GM21825 (cell line): Measurements from ENCODE around the gene GLYAT.
A peak's percentile ranks its signal among the peaks of the same experiment; 100 is the strongest.
"Not testable (repeated sequence)": the region's sequence is repeated elsewhere in the genome, so short reads cannot be mapped to it uniquely, and the experiment has no call there.

Experiments used
- ATAC-seq: cut with Tn5 transposase; IDR thresholded peaks from one replicate; pipeline ENCODE4 v1.9.1; 2021; ENCODE audit warnings: mild to moderate bottlenecking, moderate library complexity; ENCODE audit not compliant: unreplicated experiment

GLYAT gene

DNA sequence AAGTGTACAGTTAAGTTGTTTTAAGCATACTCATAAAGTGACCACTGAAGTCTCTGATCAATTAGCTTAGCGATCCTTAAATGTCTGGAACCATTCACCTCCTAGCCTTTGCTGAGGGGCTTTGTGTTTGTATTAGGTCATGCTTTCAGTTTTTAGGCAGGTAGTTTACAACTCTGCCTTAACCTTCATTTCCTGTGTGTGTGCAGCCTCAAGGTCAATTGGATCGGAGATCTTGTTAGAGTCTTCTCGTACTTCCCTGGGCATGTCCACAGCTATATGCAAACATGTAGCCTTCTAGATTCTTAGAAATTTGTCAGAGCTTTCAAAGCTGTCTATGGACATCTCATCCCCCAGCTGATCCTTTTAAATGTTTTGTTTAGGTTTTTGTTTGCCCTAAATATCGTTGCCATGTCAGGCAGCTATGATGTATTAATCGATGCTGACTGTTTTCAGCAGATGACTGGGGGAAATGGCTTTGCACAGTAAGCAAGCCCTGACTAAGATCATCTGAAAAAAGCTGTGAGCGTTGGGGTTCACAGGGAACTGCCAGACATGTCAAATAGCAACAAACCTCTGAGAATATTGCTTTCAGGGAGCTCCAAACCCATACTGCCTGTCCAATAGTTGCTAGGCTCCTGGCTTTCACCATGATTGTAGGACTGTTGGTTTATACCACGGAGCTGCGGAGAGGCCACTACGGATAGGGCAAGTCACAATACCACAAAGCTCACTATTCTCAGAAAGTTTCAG lies 45.6 kb downstream of the GLYAT start:
- no peak for ATAC-seq

DNA sequence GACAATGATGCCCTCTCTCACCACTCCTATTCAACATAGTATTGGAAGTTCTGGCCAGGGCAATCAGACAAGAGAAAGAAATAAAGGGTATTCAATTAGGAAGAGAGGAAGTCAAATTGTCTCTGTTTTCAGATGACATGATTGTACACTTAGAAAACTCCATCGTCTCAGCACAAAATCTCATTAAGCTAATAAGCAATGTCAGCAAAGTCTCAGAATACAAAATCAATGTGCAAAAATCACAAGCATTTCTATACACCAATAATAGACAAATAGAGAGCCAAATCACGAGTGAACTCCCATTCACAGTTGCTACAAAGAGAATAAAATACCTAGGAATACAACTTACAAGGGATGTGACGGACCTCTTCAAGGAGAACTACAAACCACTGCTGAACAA lies 49.1 kb downstream of the GLYAT start:
- not testable (repeated sequence) for ATAC-seq

DNA sequence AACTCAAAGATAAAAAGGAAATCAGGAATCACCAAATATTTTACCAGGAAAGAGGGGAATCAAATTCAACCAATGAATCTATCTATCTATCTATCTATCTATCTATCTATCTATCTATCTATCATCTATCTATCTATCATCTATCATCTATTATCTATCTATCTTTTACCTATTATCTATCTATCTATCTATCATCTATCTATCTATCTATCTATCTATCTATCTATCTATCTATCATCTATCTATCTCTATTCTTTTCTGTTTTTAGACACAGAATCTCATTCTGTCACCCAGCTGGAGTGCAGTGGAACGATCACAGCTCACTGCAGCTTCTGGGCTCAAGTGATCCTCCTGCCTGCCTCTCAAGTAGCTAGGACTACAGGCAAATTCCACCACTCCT lies 54.2 kb downstream of the GLYAT start:
- ATAC-seq: not testable (repeated sequence)

DNA sequence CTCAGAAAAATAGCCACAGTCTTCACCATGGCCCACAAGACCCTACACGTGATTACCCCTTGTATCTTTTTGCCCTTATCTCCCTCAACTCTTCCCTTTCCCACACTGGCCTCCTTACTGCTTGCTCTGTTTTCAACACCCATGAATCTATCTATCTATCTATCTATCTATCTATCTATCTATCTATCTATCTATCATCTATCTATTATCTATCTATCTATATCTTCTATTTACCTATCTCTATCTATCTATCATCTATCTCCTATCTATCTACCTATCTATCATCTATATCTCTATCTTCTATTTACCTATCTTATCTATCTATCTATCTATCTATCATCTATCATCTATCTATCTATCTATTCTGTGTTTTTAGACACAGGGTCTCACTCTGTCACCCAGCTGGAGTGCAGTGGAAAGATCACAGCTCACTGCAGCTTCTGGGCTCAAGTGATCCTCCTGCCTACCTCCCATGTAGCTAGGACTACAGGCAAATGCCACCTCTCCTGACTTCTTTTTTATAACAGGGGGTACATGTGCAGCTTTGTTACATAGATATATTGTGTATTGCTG lies 55.1 kb downstream of the GLYAT start:
- ATAC-seq: no peak

DNA sequence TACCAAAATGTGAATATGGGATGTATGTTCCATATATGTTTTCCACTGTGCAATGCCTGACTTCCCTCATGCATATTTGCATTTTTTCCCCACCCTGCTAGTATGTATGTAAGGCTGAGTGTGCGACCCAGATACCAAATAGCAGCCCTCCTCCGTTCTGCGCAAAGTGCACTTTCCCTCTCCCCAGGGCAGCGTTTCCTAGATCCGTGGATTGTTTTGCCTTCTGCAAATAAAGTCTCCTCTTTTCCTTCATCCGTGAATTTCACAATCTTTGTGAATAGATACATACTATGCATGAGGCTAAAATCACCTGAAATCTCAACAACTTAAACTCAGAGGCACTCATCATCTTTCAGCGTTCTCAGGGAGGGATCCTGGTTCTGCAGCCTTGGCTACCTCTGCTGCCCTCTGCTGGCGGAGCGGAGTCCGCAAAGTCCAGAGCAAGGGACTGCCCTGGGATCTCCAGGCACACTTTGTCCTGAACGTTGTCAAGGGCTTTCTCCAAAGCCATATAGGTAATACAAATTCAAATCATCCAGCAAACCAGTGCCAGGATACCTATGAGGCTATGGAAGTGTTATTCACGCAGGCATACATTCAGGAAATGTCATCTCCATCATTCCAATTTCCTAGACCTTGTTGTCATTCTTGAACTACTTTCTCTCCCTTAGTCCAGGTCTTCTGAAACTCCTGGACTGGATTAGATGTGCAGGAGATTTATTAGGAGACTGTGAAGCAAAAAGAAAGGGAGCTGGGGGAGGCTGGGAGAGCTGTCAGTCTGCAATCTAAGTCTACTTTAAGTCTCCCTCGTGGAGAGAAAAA lies 56.2 kb downstream of the GLYAT start:
- peak; percentile 91 for ATAC-seq

DNA sequence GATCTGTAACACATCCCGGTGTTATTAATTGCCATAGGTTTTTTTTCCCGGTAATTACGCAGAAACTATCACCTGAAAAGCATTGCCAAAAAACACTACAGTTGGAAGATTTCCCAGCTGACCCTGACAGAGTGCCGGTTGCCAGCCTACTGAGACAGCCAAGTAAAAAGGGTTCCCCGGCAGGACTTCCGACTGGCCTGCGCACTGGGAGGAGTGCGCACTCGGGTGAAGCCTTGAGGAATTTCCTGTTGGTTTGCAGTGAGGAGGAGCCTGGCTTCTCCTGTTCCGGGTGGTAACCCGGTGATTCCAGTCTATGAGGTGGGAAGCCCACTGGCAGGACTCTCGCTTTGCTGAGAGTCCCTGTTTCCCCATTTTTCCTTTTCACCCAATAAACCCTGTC lies 57.1 kb downstream of the GLYAT start:
- ATAC-seq: no peak

DNA sequence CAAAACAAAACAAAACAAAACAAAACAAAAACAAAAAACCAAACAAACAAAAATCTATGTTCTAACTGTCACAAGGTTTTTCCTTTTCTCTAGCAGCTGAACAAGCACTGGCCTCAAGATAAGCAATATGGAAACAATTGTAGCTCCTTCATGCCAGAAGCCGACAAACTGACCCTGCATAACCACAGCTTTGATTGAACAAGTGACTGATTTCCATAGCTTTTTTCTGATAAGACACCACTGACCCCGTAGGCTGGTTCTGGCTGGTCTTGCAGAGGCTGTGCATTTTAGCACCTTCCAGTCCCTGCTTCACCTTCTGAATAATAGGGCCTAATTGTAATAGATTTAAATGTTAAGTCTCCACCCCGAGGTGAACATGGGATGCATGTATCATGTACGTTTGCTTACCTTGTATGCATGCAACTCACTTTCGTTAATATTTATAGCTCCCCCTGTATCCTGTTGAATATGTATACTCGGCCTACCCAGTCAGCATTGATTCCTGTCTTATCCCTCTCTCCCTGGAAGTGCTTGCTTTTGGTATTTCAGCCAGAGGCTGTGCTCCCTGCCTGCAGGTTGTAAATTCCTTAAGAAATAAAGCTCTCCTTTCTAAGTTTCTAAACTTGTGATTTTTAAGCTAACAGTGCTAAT lies 59.6 kb downstream of the GLYAT start:
- no peak for ATAC-seq

DNA sequence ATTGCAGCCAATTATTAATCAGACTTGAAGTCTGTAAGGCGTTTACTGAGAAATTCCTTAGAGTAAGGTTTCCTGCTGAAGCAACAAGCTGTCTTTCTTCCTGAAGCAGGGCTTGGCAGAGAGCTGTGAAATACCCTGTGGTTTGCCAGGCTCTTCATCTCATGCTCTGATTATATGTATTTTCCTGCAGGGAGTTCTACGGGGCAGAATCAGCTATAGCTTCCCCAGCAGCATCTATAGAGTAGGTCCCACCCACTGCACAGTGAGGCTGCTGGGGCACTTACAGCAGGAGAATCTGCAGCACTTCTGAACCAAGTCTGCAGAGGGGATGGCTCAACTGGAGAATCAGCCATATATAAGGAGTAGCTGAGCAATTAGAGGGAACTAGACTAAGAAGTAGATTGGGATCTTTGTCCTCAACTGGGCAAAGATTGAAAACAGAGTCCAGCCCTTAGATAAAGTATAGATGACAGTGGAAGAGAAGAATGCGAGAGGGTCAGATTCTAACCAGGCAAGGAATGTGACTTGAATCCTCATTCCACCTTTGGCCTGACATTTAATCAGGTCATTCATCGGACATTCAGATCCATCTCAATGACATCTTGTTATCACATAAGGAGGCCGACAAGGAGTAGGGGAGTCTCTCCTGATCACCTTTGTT lies 71.7 kb downstream of the GLYAT start:
- ATAC-seq: no peak

DNA sequence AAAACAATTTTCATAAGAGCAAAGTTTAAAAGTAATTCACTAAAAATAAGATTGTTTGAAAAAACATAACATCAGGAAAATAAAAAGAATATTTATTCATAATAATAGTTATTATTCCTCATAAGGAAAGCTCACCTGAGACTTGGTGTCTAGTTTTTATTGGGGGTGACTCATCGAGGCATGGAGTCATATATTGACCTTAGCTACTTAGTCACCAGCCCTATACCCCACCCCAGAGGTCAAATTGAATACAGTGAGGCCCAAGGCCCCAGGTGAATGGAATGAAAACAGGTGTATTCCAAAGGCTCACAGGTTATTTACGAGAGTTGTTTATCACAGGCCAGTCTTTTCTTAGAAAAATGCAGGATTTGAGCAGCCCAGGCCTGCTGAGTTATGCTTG lies 72.3 kb downstream of the GLYAT start:
- ATAC-seq: no peak
